Stimulated activated CD4-positive, alpha-beta T cell treated with anti-CD3 and anti-CD28 coated beads, TNF-alpha, amount 100 ng/mL, for 48 hours (primary cell): ENCODE results near the gene FBXL19.
"Not testable (repeated sequence)": the region's sequence is repeated elsewhere in the genome, so short reads cannot be mapped to it uniquely, and the experiment has no call there.

Source experiments
- DNase-seq, 3 donors: peaks; one replicate each; pipeline ENCODE4 v3.0.0-alpha.2; 2020; ENCODE audit warnings: low read depth in 3 of 3

FBXL19 gene, protein sequence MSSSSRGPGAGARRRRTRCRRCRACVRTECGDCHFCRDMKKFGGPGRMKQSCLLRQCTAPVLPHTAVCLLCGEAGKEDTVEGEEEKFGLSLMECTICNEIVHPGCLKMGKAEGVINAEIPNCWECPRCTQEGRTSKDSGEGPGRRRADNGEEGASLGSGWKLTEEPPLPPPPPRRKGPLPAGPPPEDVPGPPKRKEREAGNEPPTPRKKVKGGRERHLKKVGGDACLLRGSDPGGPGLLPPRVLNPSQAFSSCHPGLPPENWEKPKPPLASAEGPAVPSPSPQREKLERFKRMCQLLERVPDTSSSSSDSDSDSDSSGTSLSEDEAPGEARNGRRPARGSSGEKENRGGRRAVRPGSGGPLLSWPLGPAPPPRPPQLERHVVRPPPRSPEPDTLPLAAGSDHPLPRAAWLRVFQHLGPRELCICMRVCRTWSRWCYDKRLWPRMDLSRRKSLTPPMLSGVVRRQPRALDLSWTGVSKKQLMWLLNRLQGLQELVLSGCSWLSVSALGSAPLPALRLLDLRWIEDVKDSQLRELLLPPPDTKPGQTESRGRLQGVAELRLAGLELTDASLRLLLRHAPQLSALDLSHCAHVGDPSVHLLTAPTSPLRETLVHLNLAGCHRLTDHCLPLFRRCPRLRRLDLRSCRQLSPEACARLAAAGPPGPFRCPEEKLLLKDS

GRCh38 chr16:30923554-30924075, at the start of gene FBXL19:
Gene FBXL19 (plus strand): TSS chr16:30923572. CDS start chr16:30925755, 2,183 bp downstream.
- DNase-seq: no peak

DNA sequence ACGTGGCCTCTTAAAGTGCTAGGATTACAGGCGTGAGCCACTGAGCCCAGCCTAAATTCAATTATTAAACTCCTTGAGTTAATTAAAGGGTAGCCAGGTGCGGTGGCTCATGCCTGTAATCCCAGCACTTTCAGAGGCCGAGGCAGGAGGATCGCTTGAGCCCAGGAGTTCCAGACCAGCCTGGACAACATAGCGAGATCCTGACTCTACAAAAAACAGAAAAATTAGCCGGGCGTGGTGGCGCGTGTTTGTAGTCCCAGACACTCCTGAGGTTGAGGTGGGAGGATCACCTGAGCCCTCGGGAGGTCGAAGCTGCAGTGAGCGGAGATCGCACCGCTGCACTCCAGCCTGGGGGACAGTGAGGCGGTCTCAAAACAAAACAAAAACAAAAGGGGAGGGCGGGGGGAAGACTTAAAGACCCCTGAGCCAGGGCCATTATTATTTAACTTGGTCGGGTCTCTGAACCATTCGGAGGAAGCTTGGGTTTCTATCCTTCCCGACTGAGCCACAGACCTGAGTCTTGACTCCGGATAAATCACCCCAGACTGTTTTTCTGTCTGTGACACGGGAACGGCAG, 49.0 kb upstream of the FBXL19 start:
- DNase-seq: no peak

- DNase-seq: peak; percentile 81 to 83 (median 83)
Observed at GRCh38 chr16:30874821-30875717, 48.3 kb upstream of the FBXL19 start.

- no peak for DNase-seq
Observed at GRCh38 chr16:30875871-30876801, 47.2 kb upstream of the FBXL19 start.

DNA sequence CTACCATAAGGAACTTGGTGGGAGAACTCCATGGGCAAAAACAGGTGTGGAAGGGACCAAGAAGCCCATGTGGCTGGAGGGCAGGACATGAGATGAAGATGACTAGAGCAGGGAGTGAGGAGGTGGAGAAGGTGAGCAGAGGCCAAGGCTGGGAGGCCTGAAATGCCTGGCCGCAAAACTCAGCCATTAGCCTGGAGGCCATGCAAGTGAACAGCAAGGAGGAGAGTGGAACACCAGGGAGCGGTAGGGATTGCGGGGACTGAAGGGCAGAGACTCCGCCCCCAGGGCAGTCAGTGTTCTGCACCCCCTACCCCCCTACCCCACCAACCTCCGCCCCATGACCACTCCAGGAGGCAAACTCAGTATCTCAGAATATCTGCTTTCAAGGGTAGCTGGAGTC, 46.5 kb upstream of the FBXL19 start:
- DNase-seq: no peak

DNA sequence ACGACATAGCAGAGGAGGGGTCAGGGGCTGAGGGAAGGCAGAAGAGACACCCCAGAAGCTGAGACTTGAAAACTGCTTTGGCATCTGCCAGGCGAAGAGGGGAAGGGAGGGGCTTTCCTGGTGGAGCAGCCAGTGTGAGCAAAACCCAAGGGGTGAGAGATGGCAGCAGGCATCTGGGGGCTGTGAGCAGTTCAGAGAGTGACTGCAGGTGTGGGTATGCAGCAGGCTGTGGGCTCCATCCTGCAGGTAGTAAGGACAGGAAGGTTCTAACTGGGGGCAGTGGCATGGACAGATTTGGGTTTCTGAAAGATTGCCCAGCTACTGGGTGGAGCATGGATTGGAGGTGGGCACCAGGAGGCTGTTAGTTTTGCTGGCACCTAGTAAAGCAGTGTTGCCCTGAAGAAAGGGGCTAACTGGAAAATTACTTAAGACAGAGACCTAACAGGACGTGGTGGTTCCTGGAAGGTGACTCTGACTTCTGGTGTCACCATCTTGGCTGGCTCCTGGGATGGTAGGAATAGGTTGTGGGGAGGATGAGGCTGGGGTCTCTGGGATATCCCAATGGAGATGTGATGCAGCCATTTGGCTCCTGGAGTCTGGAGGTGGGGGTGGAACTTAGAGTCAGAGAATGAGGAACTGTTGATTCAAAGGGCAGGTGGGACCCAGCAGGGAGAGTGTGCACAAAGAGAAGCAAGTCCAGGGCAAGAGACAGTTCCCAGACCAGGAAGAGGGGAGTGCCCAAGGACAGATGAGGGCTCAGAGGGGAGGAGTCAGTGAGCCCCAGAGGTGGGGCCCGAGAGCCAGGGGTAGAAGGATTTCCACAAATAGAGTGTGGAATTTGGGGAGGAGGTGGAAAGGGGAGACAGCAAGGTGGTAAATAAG, 40.7 kb upstream of the FBXL19 start:
- DNase-seq: no peak

- no peak for DNase-seq
Observed at GRCh38 chr16:30884760-30885159, 38.6 kb upstream of the FBXL19 start.

DNA sequence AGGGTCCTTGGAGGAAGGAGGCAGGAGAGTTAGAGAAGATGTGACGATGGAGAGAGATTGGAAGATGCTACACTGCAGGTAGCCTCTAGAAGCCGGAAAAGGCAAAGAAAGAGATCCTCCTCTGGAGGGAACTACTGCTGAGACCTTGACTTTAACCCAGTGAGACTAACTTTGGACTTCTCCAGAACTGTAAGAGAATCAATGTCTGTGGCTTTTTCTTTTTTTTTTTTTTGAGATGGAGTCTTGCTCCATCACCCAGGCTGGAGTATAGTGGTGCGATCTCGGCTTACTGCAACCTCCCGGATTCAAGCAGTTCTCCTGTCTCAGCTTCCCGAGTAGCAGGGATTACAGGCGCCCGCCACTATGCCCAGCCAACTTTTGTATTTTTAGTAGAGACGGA, 38.2 kb upstream of the FBXL19 start:
- DNase-seq: no peak

- no peak for DNase-seq
Observed at GRCh38 chr16:30886145-30886544, 37.2 kb upstream of the FBXL19 start.

GRCh38 chr16:30887927-30888326, 35.4 kb upstream of the FBXL19 start:
- no peak for DNase-seq

- DNase-seq: no peak
Observed at GRCh38 chr16:30888856-30889499, 34.4 kb upstream of the FBXL19 start.

DNA sequence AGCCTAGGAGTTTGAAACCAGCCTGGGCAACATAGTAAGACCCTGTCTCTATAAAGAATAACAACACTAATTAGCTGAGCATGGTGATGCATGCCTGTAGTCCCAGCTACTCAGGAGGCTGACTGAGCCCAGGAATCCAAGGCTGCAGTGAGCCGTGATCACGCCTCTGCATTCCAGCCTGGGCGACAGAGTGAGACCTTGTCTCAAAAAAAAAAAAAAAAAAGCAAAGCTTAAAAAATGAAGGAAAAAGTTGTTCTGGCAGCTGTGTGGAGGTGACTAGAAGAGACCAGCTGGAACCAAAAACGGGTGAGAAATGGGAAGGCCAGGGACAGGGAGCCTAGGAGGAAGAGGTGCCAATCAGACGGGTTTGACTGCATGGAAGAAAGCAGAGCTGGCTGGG, 33.7 kb upstream of the FBXL19 start:
- DNase-seq: no peak

DNA sequence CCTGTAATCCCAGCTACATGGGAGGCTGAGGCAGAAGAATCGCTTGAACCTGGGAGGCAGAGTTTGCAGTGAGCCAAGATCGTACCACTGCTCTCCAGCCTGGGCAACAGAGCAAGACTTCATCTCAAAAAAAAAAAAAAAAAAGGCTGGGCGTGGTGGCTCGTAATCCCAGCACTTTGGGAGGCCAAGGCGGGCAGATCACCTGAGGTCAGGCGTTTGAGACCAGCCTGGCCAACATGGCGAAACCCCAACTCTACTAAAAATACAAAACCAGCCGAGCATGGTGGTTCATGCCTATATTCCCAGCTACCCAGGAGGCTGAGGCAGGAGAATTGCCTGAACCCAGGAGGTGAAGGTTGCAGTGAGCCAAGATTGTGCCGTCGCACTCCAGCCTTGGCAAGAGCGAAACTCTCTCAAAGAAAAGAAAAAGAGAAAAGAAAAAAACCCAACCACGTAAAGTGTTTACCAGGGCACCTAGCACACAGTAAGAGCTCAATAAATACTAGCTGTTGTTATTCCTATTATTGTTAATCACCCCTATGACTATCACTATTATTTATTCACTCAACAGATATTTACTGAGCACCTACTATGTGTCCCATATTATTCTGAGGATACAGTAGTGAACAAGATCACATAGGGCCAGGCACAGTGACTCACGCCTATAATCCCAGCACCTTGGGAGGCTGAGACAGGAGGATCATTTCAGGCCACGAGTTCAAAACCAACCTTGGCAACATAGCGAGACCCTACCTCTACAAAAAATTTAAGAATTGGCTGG, 32.1 kb upstream of the FBXL19 start:
- not testable (repeated sequence) for DNase-seq

DNA sequence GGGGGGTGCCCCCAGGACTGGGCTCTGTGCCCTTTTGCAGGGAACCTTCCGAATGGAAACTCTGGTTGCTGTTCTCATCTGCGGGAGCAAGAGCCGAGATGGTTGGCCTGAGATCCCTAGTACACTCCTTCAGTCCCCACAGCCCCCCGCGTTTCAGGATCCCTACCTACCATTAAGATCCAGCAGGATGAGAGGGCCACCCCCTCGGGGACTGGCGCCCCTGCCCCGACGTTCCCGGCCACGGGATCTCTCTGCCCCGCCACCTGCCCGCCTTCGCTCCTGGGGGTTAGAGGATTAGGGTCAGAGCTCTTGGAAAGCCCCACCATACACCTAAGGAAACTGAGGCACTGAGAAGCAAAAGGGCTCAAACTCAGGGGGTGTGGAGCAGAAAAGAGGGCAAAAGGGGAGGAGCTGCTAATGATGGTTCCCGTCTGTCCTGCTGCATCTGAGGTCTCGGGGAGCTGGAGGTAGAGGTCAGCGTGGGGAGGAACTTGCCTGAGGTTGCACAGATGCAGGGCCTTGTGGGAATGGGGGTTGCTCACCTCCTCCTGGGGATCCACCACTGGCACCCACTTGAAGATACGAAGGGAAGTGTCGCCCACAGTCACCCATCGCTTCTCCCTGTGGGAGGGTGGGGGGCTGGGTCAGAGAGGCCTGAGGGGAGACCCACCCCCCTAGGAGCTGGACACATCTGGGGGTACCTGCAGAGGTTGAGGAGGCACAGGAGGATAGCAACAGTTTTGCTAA, 30.5 kb upstream of the FBXL19 start:
- DNase-seq: no peak

- no peak for DNase-seq
Observed at GRCh38 chr16:30893417-30893743, 30.0 kb upstream of the FBXL19 start.

DNA sequence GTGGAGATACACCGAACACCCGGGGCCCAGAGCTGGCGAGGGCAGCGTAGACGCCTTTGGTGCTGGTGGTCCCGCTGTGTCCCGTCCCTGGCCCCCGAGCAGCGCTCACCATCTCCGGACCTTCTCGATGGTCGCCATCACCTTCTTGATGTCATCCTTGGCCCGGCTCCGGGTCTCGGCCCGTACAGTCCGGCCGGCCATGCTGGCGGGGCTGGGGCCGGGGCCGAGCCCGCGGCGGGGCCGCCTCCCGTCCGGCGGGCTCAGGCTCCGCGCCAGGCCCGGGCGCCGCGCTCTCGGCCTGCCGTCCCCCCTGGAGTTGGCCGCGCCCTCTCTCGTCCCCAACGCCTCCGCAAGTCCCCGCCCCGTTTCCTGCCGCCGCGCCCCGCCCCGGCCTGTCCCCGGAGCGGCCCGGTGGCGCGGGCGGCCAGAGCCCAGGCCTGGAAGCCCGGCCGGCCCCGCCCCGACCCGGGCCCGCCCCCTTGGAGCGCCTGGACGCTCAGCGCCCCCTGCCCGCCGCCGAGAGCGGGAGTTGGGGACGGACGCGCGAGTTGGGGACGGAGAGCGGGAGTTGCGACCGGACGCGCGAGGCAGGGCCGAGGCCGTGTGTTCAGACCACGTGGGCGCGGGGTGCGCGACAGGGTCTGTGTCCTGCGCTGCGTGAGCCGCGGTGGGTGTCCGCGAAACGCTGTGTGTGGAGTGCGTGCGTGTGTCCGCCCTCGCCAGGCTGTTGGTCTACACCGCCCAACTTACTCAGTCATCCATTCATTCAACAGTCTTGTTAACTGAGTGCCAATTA, 29.4 kb upstream of the FBXL19 start, which contains the start of gene BCL7C:
Gene BCL7C (minus strand): TSS at position 334 of the 796 bp plus-strand sequence. CDS start 133 bp downstream, at position 201.
- peak; percentile 72 to 85 (median 73) for DNase-seq
